SJSA1 (cell line): ENCODE measurements around the gene CFAP100. TPM values are rescaled to one million over a fixed set of nuclear protein-coding genes. Genes with fewer than 3 reads are reported as not detected.

Experiments used
- DNase-seq, 2 experiments: peaks; one replicate each; pipeline ENCODE4 v3.0.0-alpha.2; 2015 to 2020; ENCODE audit warnings: low spot score in 2 of 2, low read depth in 1 of 2
- H3K27ac ChIP-seq: fragments of 250-450 bp; sonication (Bioruptor Pico); 2 replicates; pipeline ENCODE4 v1.5.1; 2020; ENCODE audit warnings: mild to moderate bottlenecking, moderate library complexity
- H3K27me3 ChIP-seq: fragments of 250-450 bp; sonication (Bioruptor Pico); replicated peaks from 2 replicates; pipeline ENCODE4 v1.5.1; 2020; ENCODE audit warnings: mild to moderate bottlenecking, moderate library complexity
- H3K36me3 ChIP-seq: fragments of 250-450 bp; sonication (Bioruptor Pico); 2 replicates; pipeline ENCODE4 v1.5.1; 2020; ENCODE audit warnings: mild to moderate bottlenecking
- H3K4me1 ChIP-seq: fragments of 250-450 bp; sonication (Bioruptor Pico); replicated peaks from 2 replicates; pipeline ENCODE4 v1.6.1; 2021; ENCODE audit warnings: mild to moderate bottlenecking
- H3K4me3 ChIP-seq: fragments of 250-450 bp; sonication (Bioruptor Pico); 2 replicates; pipeline ENCODE4 v1.5.1; 2020; ENCODE audit warnings: mild to moderate bottlenecking
- H3K9me3 ChIP-seq: fragments of 250-450 bp; sonication (Bioruptor Pico); replicated peaks from 2 replicates; pipeline ENCODE4 v1.5.1; 2020; ENCODE audit warnings: mild to moderate bottlenecking
- total RNA-seq: library from RNA; depleted of rRNA; stranded (reverse); fragments of >200 nt; shearing (Covaris generic); gene quantifications from 2 replicates; pipeline ENCODE4 v1.2.3, GENCODE V29; 2014

The CFAP100 gene
- total RNA-seq, 1 experiment from 2014 or later = not detected

GRCh38 chr3:126459763-126460127 is 65.0 kb downstream of the CFAP100 start:
- Histone ChIP-seq H3K9me3 (no peaks in the 10 kb centered on the region), H3K4me1 (no peaks in the 10 kb centered on the region), H3K27ac (no peak overlapping the region), H3K36me3 (peaks cover 76% of the 10 kb centered on the region), H3K27me3 (no peaks in the 10 kb centered on the region), H3K4me3 (no peak overlapping the region)
- DNase-seq = no peak

DNA sequence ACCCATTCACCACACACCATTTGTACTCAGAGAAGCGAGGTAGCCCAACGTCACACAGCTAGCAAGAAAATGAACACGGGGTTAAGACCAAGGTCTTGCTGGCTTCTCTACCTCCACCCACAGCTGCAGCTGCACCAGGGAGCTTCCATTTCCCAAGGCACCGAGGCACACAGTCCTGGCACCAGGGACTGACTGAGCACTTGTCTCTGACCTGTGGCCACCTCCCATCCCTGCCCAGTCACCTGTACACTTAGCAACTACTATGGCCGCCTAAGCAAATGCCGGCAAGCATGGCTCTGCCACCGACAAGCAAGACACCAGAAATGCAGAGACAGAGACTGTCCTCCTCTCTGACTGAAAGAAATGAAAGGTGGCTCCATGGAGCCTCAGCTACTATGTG is 65.7 kb downstream of the CFAP100 start:
- peaks cover 76% of the 10 kb centered on the region for H3K36me3 ChIP-seq
- H3K4me1 ChIP-seq = no peaks in the 10 kb centered on the region
- no peak overlapping the region for H3K27ac ChIP-seq
- no peak overlapping the region for H3K4me3 ChIP-seq
- no peak for DNase-seq
- H3K9me3 ChIP-seq = no peaks in the 10 kb centered on the region
- H3K27me3 ChIP-seq = no peaks in the 10 kb centered on the region

GRCh38 chr3:126461450-126462070 is 66.9 kb downstream of the CFAP100 start:
- Histone ChIP-seq H3K27ac (no peak overlapping the region), H3K4me1 (no peaks in the 10 kb centered on the region), H3K36me3 (peaks cover 81% of the 10 kb centered on the region), H3K9me3 (no peaks in the 10 kb centered on the region), H3K27me3 (no peaks in the 10 kb centered on the region), H3K4me3 (no peak overlapping the region)
- no peak for DNase-seq

- no peak for DNase-seq
- Histone ChIP-seq H3K4me1 (no peaks in the 10 kb centered on the region), H3K36me3 (peaks cover 83% of the 10 kb centered on the region), H3K9me3 (no peaks in the 10 kb centered on the region), H3K4me3 (no peak overlapping the region), H3K27ac (no peak overlapping the region), H3K27me3 (no peaks in the 10 kb centered on the region)
These were observed 68.8 kb downstream of the CFAP100 start for GRCh38 chr3:126463521-126463920.

DNA sequence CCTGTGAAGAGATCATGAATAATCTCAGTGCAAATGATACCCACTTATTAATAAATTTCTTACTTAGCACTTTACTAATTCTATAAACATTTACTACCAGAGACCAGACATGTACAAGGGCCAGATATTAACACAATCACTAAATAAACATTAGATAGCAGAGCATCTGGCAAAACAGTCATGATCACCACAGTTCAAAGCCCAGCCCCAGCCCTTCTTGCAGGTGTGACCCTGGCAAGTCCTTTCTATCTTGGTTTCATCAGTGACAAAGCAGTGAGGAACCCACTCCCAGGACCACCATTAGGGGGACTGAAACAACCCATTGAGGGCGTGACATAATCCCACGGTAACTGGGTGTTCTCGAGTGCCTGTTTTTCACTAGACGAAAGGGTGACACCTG is 69.4 kb downstream of the CFAP100 start:
- DNase-seq = no peak
- H3K36me3 ChIP-seq = peaks cover 83% of the 10 kb centered on the region

DNA sequence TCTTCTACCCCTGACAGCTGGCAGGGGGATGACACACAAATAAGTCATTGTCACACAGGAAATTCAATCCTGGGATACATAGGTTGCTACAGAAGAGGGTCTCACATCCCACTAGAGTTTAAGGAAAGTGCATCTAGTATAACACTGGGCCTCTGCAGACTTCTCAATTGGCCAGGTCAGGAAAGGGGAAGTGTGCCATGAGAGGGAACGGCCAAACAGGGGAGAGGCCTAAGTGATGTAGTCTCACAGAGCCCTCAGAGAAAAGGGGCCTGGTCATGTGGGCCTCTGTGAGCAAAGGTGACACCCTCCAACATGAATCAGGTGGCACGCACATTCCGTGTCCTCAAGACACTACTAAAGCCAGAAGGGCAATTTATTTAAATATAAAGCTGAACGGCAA is 69.8 kb downstream of the CFAP100 start:
- peaks cover 83% of the 10 kb centered on the region for H3K36me3 ChIP-seq

More for the DNA sequence above, 69.4 kb downstream of the CFAP100 start:
- no peaks in the 10 kb centered on the region for H3K4me1 ChIP-seq
- no peak overlapping the region for H3K4me3 ChIP-seq
- H3K9me3 ChIP-seq = no peaks in the 10 kb centered on the region
- H3K27me3 ChIP-seq = no peaks in the 10 kb centered on the region
- no peak overlapping the region for H3K27ac ChIP-seq

GRCh38 chr3:126464997-126465396 is 70.3 kb downstream of the CFAP100 start:
- DNase-seq = no peak
- no peak overlapping the region for H3K27ac ChIP-seq
- H3K36me3 ChIP-seq = peaks cover 84% of the 10 kb centered on the region
- H3K9me3 ChIP-seq = no peaks in the 10 kb centered on the region
- H3K4me1 ChIP-seq = no peaks in the 10 kb centered on the region
- H3K27me3 ChIP-seq = no peaks in the 10 kb centered on the region
- no peak overlapping the region for H3K4me3 ChIP-seq

More for the DNA sequence above, 69.8 kb downstream of the CFAP100 start:
- DNase-seq = no peak
- Histone ChIP-seq H3K27me3 (no peaks in the 10 kb centered on the region), H3K4me1 (no peaks in the 10 kb centered on the region), H3K27ac (no peak overlapping the region), H3K4me3 (no peak overlapping the region), H3K9me3 (no peaks in the 10 kb centered on the region)

DNA sequence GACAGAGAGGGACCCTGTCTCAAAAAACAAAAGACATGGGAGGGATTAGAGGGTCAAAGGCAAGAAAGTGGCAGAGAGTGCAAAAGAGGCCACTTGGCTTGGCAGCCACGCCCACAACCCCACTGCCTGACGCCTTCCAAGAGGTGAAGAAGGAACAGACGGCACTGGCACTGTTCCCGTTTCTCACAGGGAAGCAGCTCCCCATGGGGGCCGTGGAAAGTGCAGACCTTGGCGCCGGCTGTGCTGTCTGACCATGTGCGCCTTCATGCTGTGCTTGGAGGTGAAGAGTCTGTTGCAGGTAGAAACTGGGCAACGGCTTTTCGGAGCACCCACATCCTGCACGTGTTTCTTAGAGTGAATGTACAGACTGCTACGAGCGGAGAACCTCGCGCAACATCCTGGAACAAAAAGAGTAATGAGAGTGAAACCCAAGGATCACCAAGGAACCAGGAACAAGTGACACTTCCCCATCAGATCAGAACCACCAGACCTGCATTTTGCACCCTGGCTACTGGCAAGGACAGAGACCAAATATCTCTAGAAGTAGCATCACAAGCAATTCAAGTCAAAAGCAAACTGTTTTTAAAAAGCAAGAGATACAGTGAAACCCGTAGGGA is 71.3 kb downstream of the CFAP100 start:
- H3K36me3 ChIP-seq = peaks cover 90% of the 10 kb centered on the region
- no peaks in the 10 kb centered on the region for H3K9me3 ChIP-seq
- H3K27me3 ChIP-seq = no peaks in the 10 kb centered on the region
- no peaks in the 10 kb centered on the region for H3K4me1 ChIP-seq
- no peak for DNase-seq
- H3K27ac ChIP-seq = no peak overlapping the region
- no peak overlapping the region for H3K4me3 ChIP-seq

DNA sequence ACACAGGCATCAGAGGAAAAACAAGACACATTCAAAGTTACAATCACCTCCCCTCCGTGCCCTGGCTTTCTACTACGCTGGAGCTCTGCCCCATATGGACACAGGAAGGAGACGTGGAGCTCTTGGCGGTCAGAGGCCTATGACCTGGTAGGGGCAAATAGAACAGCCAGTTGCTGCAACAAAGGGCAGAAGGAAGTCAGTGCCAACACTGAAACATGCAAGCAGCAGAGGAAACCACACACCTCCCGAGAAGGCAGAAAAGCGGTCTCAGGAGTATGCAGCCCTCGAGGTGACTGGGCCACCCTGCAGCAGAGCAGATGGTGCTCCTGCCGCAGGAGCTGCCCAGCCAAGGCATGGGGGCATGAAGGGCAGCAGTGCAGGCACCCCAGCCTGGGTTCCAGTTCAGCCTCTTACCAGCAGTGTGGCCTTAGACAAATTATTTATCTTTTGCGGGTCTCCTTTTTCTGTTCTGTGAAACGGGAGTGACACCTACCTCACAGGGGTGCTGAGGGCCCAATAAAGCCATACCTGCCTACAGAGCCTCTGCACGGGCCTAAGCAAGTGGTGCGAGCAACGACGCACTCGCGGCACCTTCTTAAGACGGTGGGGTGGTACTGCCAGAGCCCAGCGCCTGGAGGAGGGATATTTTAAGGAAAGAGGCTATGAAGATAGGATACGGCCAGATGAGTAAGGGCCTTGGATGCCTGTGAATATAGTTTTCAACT is 72.3 kb downstream of the CFAP100 start:
- H3K4me3 ChIP-seq = no peak overlapping the region
- no peaks in the 10 kb centered on the region for H3K27me3 ChIP-seq
- no peak for DNase-seq
- peaks cover 90% of the 10 kb centered on the region for H3K36me3 ChIP-seq
- no peaks in the 10 kb centered on the region; the same call in 1 of the 2 replicates for H3K4me1 ChIP-seq
- no peaks in the 10 kb centered on the region for H3K9me3 ChIP-seq
- no peak overlapping the region for H3K27ac ChIP-seq

DNA sequence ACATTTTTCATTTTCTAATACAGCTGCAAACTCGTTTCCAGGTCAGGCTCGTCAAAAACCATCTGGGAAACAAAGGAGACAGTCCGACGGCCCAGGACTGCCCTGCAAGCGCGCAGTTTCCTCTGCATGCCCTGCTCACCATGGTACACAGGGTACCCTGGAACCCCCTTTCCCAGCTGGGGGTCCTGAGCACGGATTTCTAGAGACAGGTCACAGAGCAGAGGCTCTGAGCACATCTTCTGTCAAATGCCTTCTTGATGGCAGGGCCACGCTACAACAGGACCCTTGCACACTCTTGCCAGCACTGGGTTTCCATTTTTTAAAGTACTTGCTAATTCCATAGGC is 72.9 kb downstream of the CFAP100 start:
- peaks cover 90% of the 10 kb centered on the region for H3K36me3 ChIP-seq
- H3K9me3 ChIP-seq = no peaks in the 10 kb centered on the region
- no peak overlapping the region for H3K4me3 ChIP-seq
- no peaks in the 10 kb centered on the region for H3K27me3 ChIP-seq
- H3K4me1 ChIP-seq = no peaks in the 10 kb centered on the region; the same call in 1 of the 2 replicates
- DNase-seq = no peak
- no peak overlapping the region for H3K27ac ChIP-seq

GRCh38 chr3:126468028-126468891 is 73.6 kb downstream of the CFAP100 start:
- no peak overlapping the region for H3K4me3 ChIP-seq
- no peak overlapping the region for H3K27ac ChIP-seq
- H3K27me3 ChIP-seq = no peaks in the 10 kb centered on the region
- no peaks in the 10 kb centered on the region; the same call in 1 of the 2 replicates for H3K4me1 ChIP-seq
- DNase-seq = no peak
- peaks cover 92% of the 10 kb centered on the region for H3K36me3 ChIP-seq
- no peaks in the 10 kb centered on the region for H3K9me3 ChIP-seq

DNA sequence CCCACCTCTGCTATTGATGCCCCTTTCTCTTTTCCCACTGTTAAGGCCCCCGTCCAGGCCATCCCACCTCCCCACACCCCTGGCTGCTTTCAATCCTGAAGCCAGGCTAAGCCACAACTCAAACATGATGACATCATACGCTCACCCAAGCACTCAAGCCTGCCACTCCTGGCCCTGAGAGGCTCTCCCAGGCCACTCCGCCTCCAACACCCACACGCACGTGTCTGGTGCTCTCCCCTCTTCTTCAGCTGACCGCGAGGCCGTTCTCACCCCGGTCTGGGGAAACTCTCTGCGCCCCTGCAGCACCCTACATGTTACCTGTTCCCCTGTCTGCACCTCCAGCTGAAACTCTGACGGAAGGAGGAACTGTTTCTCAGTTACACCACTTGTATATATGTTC is 74.8 kb downstream of the CFAP100 start:
- no peaks in the 10 kb centered on the region for H3K27me3 ChIP-seq
- peaks cover 86% of the 10 kb centered on the region for H3K36me3 ChIP-seq
- DNase-seq = no peak
- H3K4me1 ChIP-seq = peaks cover 5% of the 10 kb centered on the region
- H3K9me3 ChIP-seq = no peaks in the 10 kb centered on the region
- no peak overlapping the region for H3K4me3 ChIP-seq
- H3K27ac ChIP-seq = no peak overlapping the region

GRCh38 chr3:126472277-126473006 is 77.7 kb downstream of the CFAP100 start:
- DNase-seq = no peak
- H3K9me3 ChIP-seq = 0 out of 2 replicates have a peak, but pooled peaks cover 5% of the 10 kb centered on the region
- no peaks in the 10 kb centered on the region for H3K27me3 ChIP-seq
- H3K36me3 ChIP-seq = peaks cover 66% of the 10 kb centered on the region
- peaks cover 21% of the 10 kb centered on the region for H3K4me1 ChIP-seq
- H3K27ac ChIP-seq = no peak overlapping the region
- H3K4me3 ChIP-seq = no peak overlapping the region
